Daoy (cell line): Measurements from ENCODE around the gene SYNC. TPM values are rescaled to one million over a fixed set of nuclear protein-coding genes. Genes with fewer than 3 reads are reported as not detected.
"Not testable (repeated sequence)": the region's sequence is repeated elsewhere in the genome, so short reads cannot be mapped to it uniquely, and the experiment has no call there.

Experiments used
- DNase-seq: peaks from one replicate; pipeline ENCODE4 v3.0.0-alpha.2; 2015; ENCODE audit warnings: low read depth
- total RNA-seq: library from RNA; depleted of rRNA; stranded (reverse); fragments of >200 nt; shearing (Covaris generic); gene quantifications from 2 replicates; pipeline ENCODE4 v1.2.3, GENCODE V29; 2014

Gene SYNC
- total RNA-seq, 1 experiment from 2014 or later, result 63.1 TPM

- DNase-seq, result peak; percentile 98
These were observed 22.4 kb upstream of the SYNC start for GRCh38 chr1:32724678-32725614.

- DNase-seq, result no peak
These were observed 17.2 kb upstream of the SYNC start for GRCh38 chr1:32719681-32720275.

GRCh38 chr1:32718527-32718926 lies 16.0 kb upstream of the SYNC start:
- DNase-seq, result no peak

GRCh38 chr1:32718036-32718435 lies 15.5 kb upstream of the SYNC start:
- DNase-seq, result no peak

GRCh38 chr1:32717503-32717902 lies 14.9 kb upstream of the SYNC start:
- DNase-seq, result no peak

- peak; percentile 75 for DNase-seq
These were observed 14.0 kb upstream of the SYNC start for GRCh38 chr1:32716312-32717148.

GRCh38 chr1:32715901-32716311 lies 13.3 kb upstream of the SYNC start:
- DNase-seq, result no peak

GRCh38 chr1:32714277-32714676 lies 11.7 kb upstream of the SYNC start:
- no peak for DNase-seq

GRCh38 chr1:32713081-32713480 lies 10.5 kb upstream of the SYNC start:
- no peak for DNase-seq

- DNase-seq, result not testable (repeated sequence)
These were observed 8.7 kb upstream of the SYNC start for GRCh38 chr1:32711221-32711620.

- DNase-seq, result no peak
These were observed 6.9 kb upstream of the SYNC start for GRCh38 chr1:32709476-32709875.

- no peak for DNase-seq
These were observed 6.5 kb upstream of the SYNC start for GRCh38 chr1:32709075-32709474.

- DNase-seq, result no peak
These were observed 3.9 kb upstream of the SYNC start for GRCh38 chr1:32706491-32706890.

- no peak for DNase-seq
These were observed 2.9 kb upstream of the SYNC start for GRCh38 chr1:32705516-32705915.

- DNase-seq, result peak; percentile 99
These were observed 1.1 kb upstream of the SYNC start for GRCh38 chr1:32703479-32704291.

- DNase-seq, result peak; percentile 59
These were observed 495 bp downstream of the SYNC start for GRCh38 chr1:32701951-32702598.

- DNase-seq, result peak; percentile 36
These were observed 1.1 kb downstream of the SYNC start for GRCh38 chr1:32701421-32701911.

- not testable (repeated sequence) for DNase-seq
These were observed 5.6 kb downstream of the SYNC start for GRCh38 chr1:32696996-32697395.

- no peak for DNase-seq
These were observed 6.5 kb downstream of the SYNC start for GRCh38 chr1:32696041-32696440.

- DNase-seq, result peak; percentile 49
These were observed 7.3 kb downstream of the SYNC start for GRCh38 chr1:32695098-32695904.
